ENCODE data around the gene VPS51.

- no peak for TF ChIP-seq ZNF274 (IDR thresholded peaks at IDR 0.05; ENCODE audit: low read depth, low read length)
- TF ChIP-seq SUZ12 (IDR thresholded peaks at IDR 0.05; ENCODE audit: extremely low read depth, insufficient read depth, insufficient read length) = no peak
These were observed 7.5 kb downstream of the VPS51 start for GRCh38 chr11:65103476-65103875.

Data from NT2/D1 (cell line).